GM23248 (cell line): Measurements from ENCODE around the gene PCDHGA1. TPM values are rescaled to one million over a fixed set of nuclear protein-coding genes. Genes with fewer than 3 reads are reported as not detected.

Experiments
- DNase-seq: peaks from one replicate; pipeline ENCODE4 v3.0.0-alpha.2; 2015
- H2AFZ ChIP-seq: fragments of 200-600 bp; sonication (generic); 2 replicates; pipeline ENCODE4 v1.6.1; 2016; ENCODE audit warnings: antibody characterized with exemption
- H3F3A ChIP-seq: fragments of 200-600 bp; sonication (generic); 2 replicates; pipeline ENCODE4 v1.6.1; 2016; ENCODE audit warnings: mild to moderate bottlenecking, antibody characterized with exemption, mixed run types; ENCODE audit not compliant: insufficient read depth
- H3K27ac ChIP-seq: fragments of 200-600 bp; sonication (generic); 2 replicates; pipeline ENCODE4 v1.5.1; 2016; ENCODE audit warnings: mild to moderate bottlenecking
- H3K27me3 ChIP-seq: fragments of 200-600 bp; sonication (generic); replicated peaks from 2 replicates; pipeline ENCODE4 v1.6.1; 2016; ENCODE audit warnings: mild to moderate bottlenecking; ENCODE audit not compliant: insufficient read depth
- H3K36me3 ChIP-seq: fragments of 200-600 bp; sonication (generic); 2 replicates; pipeline ENCODE4 v1.6.1; 2016; ENCODE audit warnings: low read depth, mild to moderate bottlenecking
- H3K4me1 ChIP-seq: fragments of 200-600 bp; sonication (generic); 2 replicates; pipeline ENCODE4 v1.6.1; 2016; ENCODE audit warnings: mild to moderate bottlenecking; ENCODE audit not compliant: insufficient read depth
- H3K4me2 ChIP-seq: fragments of 200-600 bp; sonication (generic); one replicate; pipeline ENCODE4 v1.6.1; 2016; ENCODE audit warnings: mild to moderate bottlenecking; ENCODE audit not compliant: unreplicated experiment
- H3K4me3 ChIP-seq: fragments of 200-600 bp; sonication (generic); 2 replicates; pipeline ENCODE4 v1.5.1; 2016; ENCODE audit warnings: mild to moderate bottlenecking
- H3K79me2 ChIP-seq: fragments of 200-600 bp; sonication (generic); 2 replicates; pipeline ENCODE4 v1.6.1; 2016; ENCODE audit warnings: mild to moderate bottlenecking; ENCODE audit not compliant: insufficient read depth
- H3K9ac ChIP-seq: fragments of 200-600 bp; sonication (generic); 2 replicates; pipeline ENCODE4 v1.6.1; 2016; ENCODE audit warnings: mild to moderate bottlenecking
- H3K9me2 ChIP-seq: fragments of 200-600 bp; sonication (generic); 2 replicates; pipeline ENCODE4 v1.6.1; 2016; ENCODE audit warnings: mixed run types, mild to moderate bottlenecking, moderate library complexity; ENCODE audit not compliant: insufficient read depth
- H3K9me3 ChIP-seq: fragments of 200-600 bp; sonication (generic); one replicate; pipeline ENCODE4 v1.6.1; 2017; ENCODE audit warnings: low read depth
- H4K20me1 ChIP-seq: fragments of 200-600 bp; sonication (generic); 2 replicates; pipeline ENCODE4 v1.6.0; 2016; ENCODE audit not compliant: insufficient read depth
- EZH2 ChIP-seq: fragments of 200-600 bp; sonication (generic); IDR thresholded peaks from 2 replicates; pipeline ENCODE4 v1.6.1; 2018; ENCODE audit warnings: antibody characterized with exemption, mild to moderate bottlenecking; ENCODE audit not compliant: insufficient read depth, poor library complexity, severe bottlenecking
- EZH2phosphoT487 ChIP-seq: fragments of 200-600 bp; sonication (generic); IDR thresholded peaks from 2 replicates; pipeline ENCODE4 v1.6.1; 2018; ENCODE audit warnings: antibody characterized with exemption, moderate library complexity, mild to moderate bottlenecking, low read depth; ENCODE audit not compliant: insufficient read depth
- WGBS, 2 experiments: methylation state at CpG; one replicate each; pipeline ENCODE4 v1.1.6; 2015 to 2017; ENCODE audit warnings: low lambda C conversion rate in 2 of 2, low coverage in 1 of 2; ENCODE audit errors: missing lambda C conversion rate in 2 of 2; 5-methylcytosine and 5-hydroxymethylcytosine counted together
- in situ Hi-C: fragments of 300-500 bp; cut with MboI; formaldehyde crosslinking; loops from 2 replicates; pipeline ENCODE4 v1.15.0; 2020
- polyA plus RNA-seq: library from polyadenylated mRNA; unstranded; fragments of >200 nt; fragmentation: Nextera tagmentation; extraction: Ambion mirVana; gene quantifications from 2 replicates; pipeline ENCODE4 v1.2.1, GENCODE V29; 2016
- total RNA-seq: library from RNA; depleted of rRNA; stranded (reverse); fragments of >200 nt; shearing (Covaris generic); gene quantifications from 2 replicates; pipeline ENCODE4 v1.2.3, GENCODE V29; 2014

PCDHGA1 gene
- total and polyA plus RNA-seq, 2 experiments from 2014 or later = 0.63 to 1.8 TPM

- H3K36me3 ChIP-seq = peaks cover 7% of the 10 kb centered on the region
- peak overlapping the region; percentile 90 for H3K27ac ChIP-seq
- peak; percentile 85 for DNase-seq
- TF ChIP-seq EZH2phosphoT487 = no peak
- no peak for TF ChIP-seq EZH2
- H3K9ac ChIP-seq = peak overlapping the region; percentile 63
- no peaks in the 10 kb centered on the region for H3K9me3 ChIP-seq
- H3K4me3 ChIP-seq = peak overlapping the region; percentile 13
- in situ Hi-C loops = no loop called here
- WGBS, 2 experiments = 8 to 12% methylated on average over 5 of the region's 5 CpGs
- peaks cover 48% of the 10 kb centered on the region for H3K4me1 ChIP-seq
- no peaks in the 10 kb centered on the region for H3K9me2 ChIP-seq
- H3K79me2 ChIP-seq = 0 out of 2 replicates have a peak, but pooled peaks cover 6% of the 10 kb centered on the region
- H2AFZ ChIP-seq = peak overlapping the region; percentile 42
- peaks cover 65% of the 10 kb centered on the region for H3F3A ChIP-seq
- H3K4me2 ChIP-seq = peak overlapping the region; percentile 72
- no peaks in the 10 kb centered on the region for H4K20me1 ChIP-seq
- no peaks in the 10 kb centered on the region for H3K27me3 ChIP-seq
These were observed 198.7 kb downstream of the PCDHGA1 start for GRCh38 chr5:141529002-141529401.

GRCh38 chr5:141529873-141530272 is 199.6 kb downstream of the PCDHGA1 start:
- Histone ChIP-seq H3K4me1 (peaks cover 40% of the 10 kb centered on the region), H3K9ac (peak overlapping the region; percentile 63; the same call in 1 of the 2 replicates), H3K4me2 (no peak overlapping the region), H3F3A (peaks cover 58% of the 10 kb centered on the region), H3K79me2 (0 out of 2 replicates have a peak, but pooled peaks cover 9% of the 10 kb centered on the region), H4K20me1 (no peaks in the 10 kb centered on the region), H3K27me3 (no peaks in the 10 kb centered on the region), H2AFZ (no peak overlapping the region), H3K9me3 (no peaks in the 10 kb centered on the region), H3K9me2 (no peaks in the 10 kb centered on the region), H3K27ac (peak overlapping the region; percentile 90), H3K4me3 (no peak overlapping the region), H3K36me3 (peaks cover 7% of the 10 kb centered on the region)
- TF ChIP-seq EZH2phosphoT487 (no peak), EZH2 (no peak)
- in situ Hi-C loops = no loop called here
- no peak for DNase-seq
- WGBS, 2 experiments = 96 to 98% methylated on average over 7 of the region's 7 CpGs

GRCh38 chr5:141532726-141533125 is 202.4 kb downstream of the PCDHGA1 start:
- peaks cover 24% of the 10 kb centered on the region for H3K4me1 ChIP-seq
- TF ChIP-seq EZH2phosphoT487 = no peak
- TF ChIP-seq EZH2 = no peak
- H3K9ac ChIP-seq = no peak overlapping the region
- 0 out of 2 replicates have a peak, but pooled peaks cover 9% of the 10 kb centered on the region for H3K79me2 ChIP-seq
- H4K20me1 ChIP-seq = no peaks in the 10 kb centered on the region
- H3K4me3 ChIP-seq = no peak overlapping the region
- H3K4me2 ChIP-seq = no peak overlapping the region
- H3K27ac ChIP-seq = no peak overlapping the region
- H3K36me3 ChIP-seq = peaks cover 7% of the 10 kb centered on the region
- DNase-seq = no peak
- H3F3A ChIP-seq = peaks cover 35% of the 10 kb centered on the region
- in situ Hi-C loops = no loop called here
- no peaks in the 10 kb centered on the region for H3K9me3 ChIP-seq
- no peaks in the 10 kb centered on the region for H3K27me3 ChIP-seq
- no peak overlapping the region for H2AFZ ChIP-seq
- H3K9me2 ChIP-seq = no peaks in the 10 kb centered on the region
- 98 to 100% methylated on average over 1 of the region's 1 CpG for WGBS, 2 experiments

GRCh38 chr5:141533897-141534296 is 203.6 kb downstream of the PCDHGA1 start:
- no peak overlapping the region for H3K4me3 ChIP-seq
- no peak for TF ChIP-seq EZH2
- no peak for TF ChIP-seq EZH2phosphoT487
- no peaks in the 10 kb centered on the region for H4K20me1 ChIP-seq
- peaks cover 7% of the 10 kb centered on the region for H3K36me3 ChIP-seq
- H3F3A ChIP-seq = peaks cover 23% of the 10 kb centered on the region
- DNase-seq = no peak
- H3K27ac ChIP-seq = no peak overlapping the region
- no peak overlapping the region for H3K9ac ChIP-seq
- H3K4me2 ChIP-seq = no peak overlapping the region
- no peak overlapping the region for H2AFZ ChIP-seq
- in situ Hi-C loops = no loop called here
- H3K27me3 ChIP-seq = no peaks in the 10 kb centered on the region
- 0 out of 2 replicates have a peak, but pooled peaks cover 9% of the 10 kb centered on the region for H3K79me2 ChIP-seq
- no peaks in the 10 kb centered on the region for H3K9me2 ChIP-seq
- H3K9me3 ChIP-seq = no peaks in the 10 kb centered on the region
- H3K4me1 ChIP-seq = peaks cover 12% of the 10 kb centered on the region
- 70 to 100% methylated on average over 1 of the region's 1 CpG for WGBS, 2 experiments
